ENCODE measurements around the gene SH3RF3.

DNA sequence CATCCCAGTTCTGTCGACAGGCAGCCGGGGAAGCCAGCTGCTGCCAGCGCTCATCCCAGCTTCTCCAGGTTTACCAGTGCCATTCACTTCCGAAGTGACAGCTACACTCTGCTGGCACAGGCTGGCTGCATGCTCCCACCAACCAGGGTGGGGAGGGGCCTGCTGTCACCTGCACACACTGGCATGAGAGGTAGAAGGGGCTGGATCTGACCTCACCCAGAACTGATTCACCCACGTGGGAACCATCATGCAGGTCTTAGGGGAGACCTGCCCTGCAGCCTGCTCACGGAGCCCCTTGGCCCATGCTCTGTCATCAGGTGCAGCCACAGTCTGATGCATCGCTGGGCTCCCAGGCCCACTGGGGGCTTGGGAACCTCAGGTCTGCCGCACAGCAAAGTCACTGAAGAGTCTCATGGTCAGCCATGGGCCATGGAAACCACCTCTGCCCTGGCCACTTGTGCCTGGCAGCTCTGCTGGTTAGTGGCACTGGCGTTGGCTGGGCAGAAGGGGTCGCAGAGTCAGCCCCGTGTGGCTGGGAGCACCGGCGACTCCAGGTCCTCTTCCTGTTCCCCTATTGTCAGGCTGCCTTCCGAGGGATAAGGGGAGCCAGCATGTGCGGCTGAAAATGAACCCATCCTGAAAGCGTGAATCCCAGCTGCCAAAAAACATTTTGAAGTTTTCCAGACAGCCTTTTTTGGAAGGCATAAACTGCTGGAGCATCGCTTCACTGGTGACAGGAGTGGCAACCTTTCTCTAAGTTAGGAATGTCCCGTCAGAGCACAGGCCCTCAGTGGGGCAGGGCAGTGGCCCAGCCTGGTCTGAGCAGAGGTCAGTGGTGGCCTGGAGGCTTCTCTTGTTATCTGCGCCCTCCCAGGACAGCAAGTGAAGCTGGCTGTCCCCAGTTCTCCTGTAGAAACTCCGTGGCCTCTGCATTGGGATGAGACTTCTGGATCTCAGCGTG is 327.0 kb downstream of the SH3RF3 start:
- TF ChIP-seq MYC (IDR thresholded peaks at IDR 0.05; ENCODE audit: low read depth, low read length) = no peak
- no peak for TF ChIP-seq POLR2A (IDR thresholded peaks at IDR 0.05; ENCODE audit: extremely low read depth, insufficient read length)
- no peak for TF ChIP-seq CTCF (IDR thresholded peaks at IDR 0.05; ENCODE audit: low read depth, low read length)
- TF ChIP-seq, protein P1, sequence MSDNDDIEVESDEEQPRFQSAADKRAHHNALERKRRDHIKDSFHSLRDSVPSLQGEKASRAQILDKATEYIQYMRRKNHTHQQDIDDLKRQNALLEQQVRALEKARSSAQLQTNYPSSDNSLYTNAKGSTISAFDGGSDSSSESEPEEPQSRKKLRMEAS (IDR thresholded peaks at IDR 0.05; ENCODE audit: low read depth, low read length) = no peak

Data from NB4 (cell line).